H1 (cell line): ENCODE measurements around the gene DDX50.

Experiments
- BACH1 ChIP-seq: IDR thresholded peaks from 2 replicates; pipeline ENCODE4 v1.6.1; 2012; ENCODE audit warnings: low read length, improper control_type of control experiment
- BCL11A ChIP-seq, 2 experiments: IDR thresholded peaks; one replicate each; pipeline ENCODE4 v1.6.1; 2011; ENCODE audit warnings: low read depth in 2 of 2, low read length in 2 of 2, mild to moderate bottlenecking in 2 of 2
- EZH2 ChIP-seq: fragments of 200-600 bp; sonication (generic); IDR thresholded peaks from 2 replicates; pipeline ENCODE4 v1.7.1; 2012; ENCODE audit warnings: low read depth, mild to moderate bottlenecking, moderate library complexity, low read length, inconsistent platforms; ENCODE audit not compliant: severe bottlenecking
- GABPA ChIP-seq: IDR thresholded peaks from 2 replicates; pipeline ENCODE4 v1.6.1; 2011; ENCODE audit warnings: mild to moderate bottlenecking, low read length, moderate library complexity, borderline replicate concordance; ENCODE audit not compliant: insufficient read depth
- HDAC2 ChIP-seq, 2 experiments: fragments of 300-600 bp in 1 of 2; sonication (generic) in 1 of 2; IDR thresholded peaks; 2 replicates each; pipeline ENCODE4 v1.6.1; 2011 to 2012; ENCODE audit warnings: low read depth in 2 of 2, low read length in 2 of 2, mild to moderate bottlenecking in 2 of 2, moderate library complexity in 2 of 2, borderline replicate concordance in 1 of 2, inconsistent platforms in 1 of 2
- JUND ChIP-seq: IDR thresholded peaks from 2 replicates; pipeline ENCODE4 v1.6.1; 2011; ENCODE audit warnings: mild to moderate bottlenecking, improper control_type of control experiment, low read length
- POLR2A ChIP-seq, 2 experiments: IDR thresholded peaks; 1 replicate in 1 of 2; 2 replicates in 1 of 2; pipeline ENCODE4 v1.6.1; 2011; ENCODE audit warnings: low read depth in 2 of 2, low read length in 2 of 2, mild to moderate bottlenecking in 2 of 2; ENCODE audit errors: control extremely low read depth in 1 of 2
- POLR2AphosphoS5 ChIP-seq: IDR thresholded peaks from 2 replicates; pipeline ENCODE4 v1.6.1; 2011; ENCODE audit warnings: low read depth, low read length
- RAD21 ChIP-seq, 2 experiments: IDR thresholded peaks in 1 of 2; conservative IDR thresholded peaks in 1 of 2; 2 replicates each; pipeline ENCODE4 v1.6.1; 2011; ENCODE audit warnings: low read depth in 2 of 2, low read length in 2 of 2, improper control_type of control experiment in 1 of 2, inconsistent platforms in 1 of 2, mild to moderate bottlenecking in 1 of 2, moderate library complexity in 1 of 2
- RFX5 ChIP-seq: IDR thresholded peaks from 2 replicates; pipeline ENCODE4 v1.6.1; 2011; ENCODE audit warnings: low read depth, low read length, improper control_type of control experiment, borderline replicate concordance
- SIX5 ChIP-seq: IDR thresholded peaks from 2 replicates; pipeline ENCODE4 v1.6.1; 2011; ENCODE audit warnings: mild to moderate bottlenecking, low read depth, low read length
- SP2 ChIP-seq: IDR thresholded peaks from 2 replicates; pipeline ENCODE4 v1.6.1; 2012; ENCODE audit warnings: mild to moderate bottlenecking, low read length, inconsistent platforms
- TF ChIP-seq, protein P1 (sequence below), 3 experiments: IDR thresholded peaks; 1 replicate in 2 of 3; 2 replicates in 1 of 3; pipeline versions ENCODE4 v1.5.1 to v1.6.1; 2011; ENCODE audit warnings: low read length in 3 of 3, mild to moderate bottlenecking in 3 of 3, inconsistent platforms in 2 of 3, low read depth in 1 of 3, moderate library complexity in 1 of 3; ENCODE audit not compliant: insufficient read depth in 1 of 3; ENCODE audit errors: control extremely low read depth in 1 of 3

DNA sequence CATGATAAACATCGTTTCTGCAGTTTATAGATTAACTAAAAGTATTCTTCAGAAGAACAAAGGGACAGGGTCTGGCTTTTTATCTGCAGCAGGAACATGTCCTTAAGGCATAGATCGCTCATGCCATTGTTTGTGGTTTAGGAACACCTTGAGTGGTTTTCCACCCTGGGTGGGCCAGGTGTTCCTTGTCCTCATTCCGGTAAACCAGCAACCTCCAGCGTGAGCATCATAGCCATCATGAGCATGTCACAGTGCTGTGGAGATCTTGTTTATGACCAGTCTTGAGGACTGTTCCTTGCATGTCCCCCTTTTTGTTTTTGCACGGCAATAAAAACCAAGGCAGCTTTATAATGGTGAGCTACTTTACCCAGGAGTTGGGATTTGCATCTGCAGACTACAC, 39.9 kb upstream of the DDX50 start:
- TF ChIP-seq EZH2 (no peak), SP2 (no peak), POLR2AphosphoS5 (no peak), SIX5 (no peak), RAD21 (IDR thresholded peaks at IDR 0.05 in 1 of 2, conservative IDR thresholded peaks at IDR 0.05 in 1 of 2; ENCODE audit: low read depth in 2 of 2, low read length in 2 of 2) (no peak), RFX5 (no peak), HDAC2 (IDR thresholded peaks at IDR 0.05; ENCODE audit: borderline replicate concordance in 1 of 2, low read depth in 2 of 2, low read length in 2 of 2) (no peak), JUND (no peak), BCL11A (IDR thresholded peaks at IDR 0.05; ENCODE audit: low read depth in 2 of 2, low read length in 2 of 2) (no peak), GABPA (no peak), BACH1 (no peak), POLR2A (IDR thresholded peaks at IDR 0.05; ENCODE audit: control extremely low read depth in 1 of 2, low read depth in 2 of 2, low read length in 2 of 2) (no peak)
- TF ChIP-seq, protein P1, sequence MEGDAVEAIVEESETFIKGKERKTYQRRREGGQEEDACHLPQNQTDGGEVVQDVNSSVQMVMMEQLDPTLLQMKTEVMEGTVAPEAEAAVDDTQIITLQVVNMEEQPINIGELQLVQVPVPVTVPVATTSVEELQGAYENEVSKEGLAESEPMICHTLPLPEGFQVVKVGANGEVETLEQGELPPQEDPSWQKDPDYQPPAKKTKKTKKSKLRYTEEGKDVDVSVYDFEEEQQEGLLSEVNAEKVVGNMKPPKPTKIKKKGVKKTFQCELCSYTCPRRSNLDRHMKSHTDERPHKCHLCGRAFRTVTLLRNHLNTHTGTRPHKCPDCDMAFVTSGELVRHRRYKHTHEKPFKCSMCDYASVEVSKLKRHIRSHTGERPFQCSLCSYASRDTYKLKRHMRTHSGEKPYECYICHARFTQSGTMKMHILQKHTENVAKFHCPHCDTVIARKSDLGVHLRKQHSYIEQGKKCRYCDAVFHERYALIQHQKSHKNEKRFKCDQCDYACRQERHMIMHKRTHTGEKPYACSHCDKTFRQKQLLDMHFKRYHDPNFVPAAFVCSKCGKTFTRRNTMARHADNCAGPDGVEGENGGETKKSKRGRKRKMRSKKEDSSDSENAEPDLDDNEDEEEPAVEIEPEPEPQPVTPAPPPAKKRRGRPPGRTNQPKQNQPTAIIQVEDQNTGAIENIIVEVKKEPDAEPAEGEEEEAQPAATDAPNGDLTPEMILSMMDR (IDR thresholded peaks at IDR 0.05; ENCODE audit: control extremely low read depth in 1 of 3, insufficient read depth in 1 of 3, low read depth in 1 of 3, low read length in 3 of 3), result no peak
